Mammary epithelial cell (primary cell): Measurements from ENCODE around the gene SLC6A1.

Experiments
- CTCF ChIP-seq, 2 donors: IDR thresholded peaks in 1 of 2; conservative IDR thresholded peaks in 1 of 2; 2 replicates each; pipeline ENCODE4 v1.5.1; 2011 to 2012; ENCODE audit warnings: inconsistent platforms in 2 of 2, low read length in 2 of 2, mild to moderate bottlenecking in 2 of 2, control low read depth in 1 of 2, low read depth in 1 of 2; ENCODE audit not compliant: insufficient read depth in 1 of 2; ENCODE audit errors: extremely low read depth in 1 of 2
- EZH2 ChIP-seq: IDR thresholded peaks from 2 replicates; pipeline ENCODE4 v1.6.1; 2012; ENCODE audit warnings: low read length, inconsistent platforms, borderline replicate concordance

- no peak for TF ChIP-seq CTCF (conservative IDR thresholded peaks at IDR 0.05 in 1 of 2, IDR thresholded peaks at IDR 0.05 in 1 of 2; ENCODE audit: extremely low read depth in 1 of 2, insufficient read depth in 1 of 2, low read depth in 1 of 2, low read length in 2 of 2)
- no peak for TF ChIP-seq EZH2
Measured at GRCh38 chr3:10956986-10957385, 35.6 kb upstream of the SLC6A1 start.
